ENCODE measurements around the gene LRRC72.

GRCh38 chr7:16546921-16547505, 20.4 kb downstream of the LRRC72 start:
- TF ChIP-seq, protein P1, sequence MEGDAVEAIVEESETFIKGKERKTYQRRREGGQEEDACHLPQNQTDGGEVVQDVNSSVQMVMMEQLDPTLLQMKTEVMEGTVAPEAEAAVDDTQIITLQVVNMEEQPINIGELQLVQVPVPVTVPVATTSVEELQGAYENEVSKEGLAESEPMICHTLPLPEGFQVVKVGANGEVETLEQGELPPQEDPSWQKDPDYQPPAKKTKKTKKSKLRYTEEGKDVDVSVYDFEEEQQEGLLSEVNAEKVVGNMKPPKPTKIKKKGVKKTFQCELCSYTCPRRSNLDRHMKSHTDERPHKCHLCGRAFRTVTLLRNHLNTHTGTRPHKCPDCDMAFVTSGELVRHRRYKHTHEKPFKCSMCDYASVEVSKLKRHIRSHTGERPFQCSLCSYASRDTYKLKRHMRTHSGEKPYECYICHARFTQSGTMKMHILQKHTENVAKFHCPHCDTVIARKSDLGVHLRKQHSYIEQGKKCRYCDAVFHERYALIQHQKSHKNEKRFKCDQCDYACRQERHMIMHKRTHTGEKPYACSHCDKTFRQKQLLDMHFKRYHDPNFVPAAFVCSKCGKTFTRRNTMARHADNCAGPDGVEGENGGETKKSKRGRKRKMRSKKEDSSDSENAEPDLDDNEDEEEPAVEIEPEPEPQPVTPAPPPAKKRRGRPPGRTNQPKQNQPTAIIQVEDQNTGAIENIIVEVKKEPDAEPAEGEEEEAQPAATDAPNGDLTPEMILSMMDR (IDR thresholded peaks at IDR 0.05; ENCODE audit: low read depth, low read length, poor library complexity, severe bottlenecking) = no peak
- TF ChIP-seq EZH2phosphoT487 (IDR thresholded peaks at IDR 0.05; ENCODE audit: borderline replicate concordance, low read length) = no peak

Data from DOHH2 (cell line).